H1 (cell line): ENCODE measurements around the gene OSBPL6. TPM values are rescaled to one million over a fixed set of nuclear protein-coding genes. Genes with fewer than 3 reads are reported as not detected.

ENCODE experiments used
- CTCF ChIA-PET: fragments of 300-600 bp; sonication (Branson Sonifier 250); formaldehyde crosslinking; loops from one replicate; lab custom pipeline; 2021; ENCODE audit not compliant: partially characterized antibody; lab: Charles Lee
- POLR2A ChIA-PET: fragments of 300-600 bp; sonication (Branson Sonifier 250); formaldehyde crosslinking; loops from one replicate; lab custom pipeline; 2021; ENCODE audit warnings: inconsistent platforms; ENCODE audit not compliant: partially characterized antibody; lab: Charles Lee
- DNase-seq, 2 experiments: peaks; one replicate each; pipeline versions ENCODE4 v3.0.0 to v3.0.0-alpha.2; 2010 to 2022; ENCODE audit warnings: low spot score in 2 of 2, low read depth in 1 of 2, mixed read lengths in 1 of 2
- FAIRE-seq: peaks from 2 replicates; lab custom pipeline; 2011; peaks lifted over from hg19 to GRCh38; lab: Jason Lieb, UNC
- H2AFZ ChIP-seq: 2 replicates; pipeline ENCODE4 v1.8.1; 2012; ENCODE audit warnings: low read length, inconsistent platforms
- H2AK5ac ChIP-seq: 2 replicates; pipeline ENCODE4 v1.6.1; 2013; ENCODE audit warnings: low read depth, low read length
- H2BK120ac ChIP-seq: replicated peaks from 2 replicates; pipeline ENCODE3; 2013; ENCODE audit warnings: low read depth, low read length, inconsistent platforms
- H2BK12ac ChIP-seq: 2 replicates; pipeline ENCODE4 v1.6.1; 2013; ENCODE audit warnings: low read depth, low read length
- H2BK15ac ChIP-seq: 2 replicates; pipeline ENCODE4 v1.6.1; 2013; ENCODE audit warnings: low read length
- H2BK20ac ChIP-seq: 2 replicates; pipeline ENCODE4 v1.6.1; 2013; ENCODE audit warnings: low read length
- H2BK5ac ChIP-seq: 2 replicates; pipeline ENCODE4 v1.6.1; 2013; ENCODE audit warnings: low read depth, low read length
- H3K14ac ChIP-seq: 2 replicates; pipeline ENCODE4 v1.6.1; 2013; ENCODE audit warnings: inconsistent platforms; ENCODE audit not compliant: insufficient read length
- H3K18ac ChIP-seq: 2 replicates; pipeline ENCODE4 v1.6.1; 2013; ENCODE audit warnings: low read length; ENCODE audit errors: extremely low read depth
- H3K23ac ChIP-seq: 2 replicates; pipeline ENCODE4 v1.6.1; 2013; ENCODE audit warnings: inconsistent platforms; ENCODE audit not compliant: insufficient read length
- H3K23me2 ChIP-seq: 2 replicates; pipeline ENCODE4 v1.6.1; 2013; ENCODE audit warnings: low read depth, low read length
- H3K27ac ChIP-seq: 2 replicates; pipeline ENCODE4 v1.6.1; 2011; ENCODE audit warnings: low read depth, low read length, inconsistent platforms
- H3K27me3 ChIP-seq, 4 experiments: replicated peaks in 1 of 4; 1 replicate in 1 of 4; 2 replicates in 3 of 4; pipeline versions ENCODE4 v1.6.1 to v1.8.1; 2011 to 2013; ENCODE audit warnings: low read length in 3 of 4, mild to moderate bottlenecking in 3 of 4, inconsistent platforms in 2 of 4, mixed read lengths in 2 of 4, moderate library complexity in 1 of 4; ENCODE audit not compliant: control insufficient read depth in 3 of 4, insufficient read depth in 3 of 4; ENCODE audit errors: extremely low read depth in 1 of 4
- H3K36me3 ChIP-seq, 4 experiments: 2 replicates each; pipeline versions ENCODE4 v1.6.1 to v1.8.1; 2011 to 2013; ENCODE audit warnings: mild to moderate bottlenecking in 4 of 4, low read length in 3 of 4, moderate library complexity in 2 of 4, control low read depth in 1 of 4, inconsistent platforms in 1 of 4; ENCODE audit not compliant: insufficient read depth in 4 of 4, control insufficient read depth in 2 of 4
- H3K4ac ChIP-seq: replicated peaks from 2 replicates; pipeline ENCODE3; 2013; ENCODE audit warnings: low read length, low read depth, mixed read lengths, inconsistent platforms; ENCODE audit not compliant: insufficient read length
- H3K4me1 ChIP-seq, 4 experiments: replicated peaks in 1 of 4; 1 replicate in 1 of 4; 2 replicates in 3 of 4; pipeline versions ENCODE4 v1.6.1 to v1.8.1; 2011 to 2013; ENCODE audit warnings: low read length in 3 of 4, inconsistent platforms in 2 of 4, mixed read lengths in 1 of 4; ENCODE audit not compliant: insufficient read depth in 4 of 4, control insufficient read depth in 3 of 4
- H3K4me2 ChIP-seq, 2 experiments: 2 replicates each; pipeline versions ENCODE4 v1.6.1 to v1.8.1; 2011 to 2013; ENCODE audit warnings: low read depth in 2 of 2, low read length in 2 of 2, control low read depth in 1 of 2, inconsistent platforms in 1 of 2, mild to moderate bottlenecking in 1 of 2; ENCODE audit not compliant: insufficient read depth in 1 of 2
- H3K4me3 ChIP-seq, 4 experiments: fragments of 200-600, 300-600 bp in 1 of 4; sonication (generic), shearing (Covaris generic), sonication (Bioruptor Twin) in 1 of 4; 2 replicates each; pipeline versions ENCODE4 v1.5.1 to v1.8.1; 2011 to 2016; ENCODE audit warnings: low read length in 4 of 4, low read depth in 3 of 4, control low read depth in 2 of 4, inconsistent platforms in 2 of 4, mild to moderate bottlenecking in 2 of 4, mixed read lengths in 1 of 4, moderate library complexity in 1 of 4; ENCODE audit not compliant: insufficient read depth in 2 of 4; ENCODE audit errors: extremely low read depth in 1 of 4
- H3K56ac ChIP-seq: replicated peaks from 2 replicates; pipeline ENCODE3; 2013; ENCODE audit warnings: low read depth, mild to moderate bottlenecking, mixed read lengths, low read length, inconsistent platforms; ENCODE audit not compliant: insufficient read length
- H3K79me1 ChIP-seq: 2 replicates; pipeline ENCODE4 v1.6.1; 2013; ENCODE audit warnings: low read depth, low read length, control low read depth
- H3K79me2 ChIP-seq, 2 experiments: 2 replicates each; pipeline versions ENCODE4 v1.6.1 to v1.8.1; 2012 to 2013; ENCODE audit warnings: low read length in 2 of 2, mild to moderate bottlenecking in 2 of 2, inconsistent platforms in 1 of 2; ENCODE audit not compliant: insufficient read depth in 2 of 2, control insufficient read depth in 1 of 2
- H3K9ac ChIP-seq, 4 experiments: replicated peaks in 1 of 4; 1 replicate in 1 of 4; 2 replicates in 3 of 4; pipeline versions ENCODE4 v1.6.1 to v1.8.1; 2011 to 2013; ENCODE audit warnings: low read depth in 3 of 4, low read length in 3 of 4, control low read depth in 2 of 4, mild to moderate bottlenecking in 2 of 4, moderate library complexity in 2 of 4, inconsistent platforms in 1 of 4; ENCODE audit errors: extremely low read depth in 1 of 4
- H3K9me3 ChIP-seq, 2 experiments: 2 replicates each; pipeline versions ENCODE4 v1.6.1 to v1.8.1; 2012 to 2013; ENCODE audit warnings: mild to moderate bottlenecking in 2 of 2, moderate library complexity in 2 of 2, control low read depth in 1 of 2, inconsistent platforms in 1 of 2, low read depth in 1 of 2, low read length in 1 of 2, mixed read lengths in 1 of 2; ENCODE audit not compliant: insufficient read depth in 2 of 2
- H4K20me1 ChIP-seq, 2 experiments: replicated peaks in 1 of 2; 2 replicates each; pipeline versions ENCODE3 to v1.8.1; 2011 to 2013; ENCODE audit warnings: inconsistent platforms in 2 of 2, low read length in 2 of 2, mild to moderate bottlenecking in 1 of 2; ENCODE audit not compliant: insufficient read depth in 2 of 2, control insufficient read depth in 1 of 2
- H4K5ac ChIP-seq: 2 replicates; pipeline ENCODE4 v1.6.1; 2013; ENCODE audit warnings: low read length, low read depth, mixed read lengths, inconsistent platforms; ENCODE audit not compliant: insufficient read length
- H4K8ac ChIP-seq: 2 replicates; pipeline ENCODE4 v1.8.0; 2013; ENCODE audit warnings: mild to moderate bottlenecking, moderate library complexity, low read length, inconsistent platforms; ENCODE audit not compliant: insufficient read depth; ENCODE audit errors: extremely low read depth
- H4K91ac ChIP-seq: replicated peaks from 2 replicates; pipeline ENCODE3; 2013; ENCODE audit warnings: low read length, mixed read lengths, inconsistent platforms; ENCODE audit not compliant: insufficient read length
- BRCA1 ChIP-seq: IDR thresholded peaks from 2 replicates; pipeline ENCODE4 v1.6.1; 2012; ENCODE audit warnings: low read depth, low read length, improper control_type of control experiment
- CREB1 ChIP-seq: IDR thresholded peaks from 2 replicates; pipeline ENCODE4 v1.6.1; 2012; ENCODE audit warnings: inconsistent platforms
- EP300 ChIP-seq, 2 experiments: IDR thresholded peaks; 1 replicate in 1 of 2; 2 replicates in 1 of 2; pipeline ENCODE4 v1.6.1; 2011 to 2012; ENCODE audit warnings: low read depth in 2 of 2, low read length in 2 of 2, mild to moderate bottlenecking in 2 of 2, borderline replicate concordance in 1 of 2, inconsistent platforms in 1 of 2, moderate library complexity in 1 of 2
- FOSL1 ChIP-seq: IDR thresholded peaks from 2 replicates; pipeline ENCODE4 v1.6.1; 2011; ENCODE audit warnings: mild to moderate bottlenecking, low read depth, low read length, moderate library complexity; ENCODE audit not compliant: insufficient read depth
- JUND ChIP-seq: IDR thresholded peaks from 2 replicates; pipeline ENCODE4 v1.6.1; 2011; ENCODE audit warnings: mild to moderate bottlenecking, improper control_type of control experiment, low read length
- NANOG ChIP-seq: IDR thresholded peaks from 2 replicates; pipeline ENCODE4 v1.6.1; 2011; ENCODE audit warnings: low read length, low read depth, mild to moderate bottlenecking, inconsistent platforms; ENCODE audit not compliant: insufficient read depth, poor library complexity, severe bottlenecking
- POLR2A ChIP-seq, 2 experiments: IDR thresholded peaks; 1 replicate in 1 of 2; 2 replicates in 1 of 2; pipeline ENCODE4 v1.6.1; 2011; ENCODE audit warnings: low read depth in 2 of 2, low read length in 2 of 2, mild to moderate bottlenecking in 2 of 2; ENCODE audit errors: control extremely low read depth in 1 of 2
- POLR2AphosphoS5 ChIP-seq: IDR thresholded peaks from 2 replicates; pipeline ENCODE4 v1.6.1; 2011; ENCODE audit warnings: low read depth, low read length
- POU5F1 ChIP-seq: IDR thresholded peaks from 2 replicates; pipeline ENCODE4 v1.6.1; 2011; ENCODE audit warnings: low read depth, mild to moderate bottlenecking, low read length, moderate library complexity
- SRF ChIP-seq: IDR thresholded peaks from 2 replicates; pipeline ENCODE4 v1.6.1; 2011; ENCODE audit warnings: mild to moderate bottlenecking, low read depth, low read length, moderate library complexity
- SUZ12 ChIP-seq: fragments of 200-600 bp; sonication (generic); IDR thresholded peaks from 2 replicates; pipeline ENCODE4 v1.6.1; 2012; ENCODE audit warnings: mild to moderate bottlenecking, inconsistent platforms, low read length, moderate library complexity, mixed read lengths
- polyA plus RNA-seq, 7 experiments: library from polyadenylated mRNA; depleted of rRNA in 3 of 7; stranded (reverse) in 5 of 7; unstranded in 2 of 7; fragments of >200 nt in 5 of 7; fragments of 200-250 nt in 2 of 7; gene quantifications; 1 replicate in 5 of 7; 2 replicates in 1 of 7; 4 replicates in 1 of 7; pipeline versions ENCODE4 v1.2.1 to v1.2.3, GENCODE V29; 2011 to 2013; ENCODE audit warnings: missing spikeins in 2 of 7, mixed read lengths in 2 of 7
- total RNA-seq: library from RNA; stranded (reverse); fragmentation: NEBNext Ultra II Directional; extraction: Animal tissue kit (Norgen Biotek cat#: 25700); gene quantifications from 2 replicates; pipeline ENCODE4 v1.2.1, GENCODE V29; 2021
- TF ChIP-seq, protein P1 (sequence below), 3 experiments: IDR thresholded peaks; 1 replicate in 2 of 3; 2 replicates in 1 of 3; pipeline versions ENCODE4 v1.5.1 to v1.6.1; 2011; ENCODE audit warnings: low read length in 3 of 3, mild to moderate bottlenecking in 3 of 3, inconsistent platforms in 2 of 3, low read depth in 1 of 3, moderate library complexity in 1 of 3; ENCODE audit not compliant: insufficient read depth in 1 of 3; ENCODE audit errors: control extremely low read depth in 1 of 3
- TF ChIP-seq, protein P2 (sequence below): IDR thresholded peaks from 2 replicates; pipeline ENCODE4 v1.6.1; 2012; ENCODE audit warnings: inconsistent platforms

OSBPL6 gene
- total and polyA plus RNA-seq, 2 of the 8 experiments (the other 6 are each of a cell fraction or from before 2014, with no cell fraction given) = 1.7 to 5.6 TPM

DNA sequence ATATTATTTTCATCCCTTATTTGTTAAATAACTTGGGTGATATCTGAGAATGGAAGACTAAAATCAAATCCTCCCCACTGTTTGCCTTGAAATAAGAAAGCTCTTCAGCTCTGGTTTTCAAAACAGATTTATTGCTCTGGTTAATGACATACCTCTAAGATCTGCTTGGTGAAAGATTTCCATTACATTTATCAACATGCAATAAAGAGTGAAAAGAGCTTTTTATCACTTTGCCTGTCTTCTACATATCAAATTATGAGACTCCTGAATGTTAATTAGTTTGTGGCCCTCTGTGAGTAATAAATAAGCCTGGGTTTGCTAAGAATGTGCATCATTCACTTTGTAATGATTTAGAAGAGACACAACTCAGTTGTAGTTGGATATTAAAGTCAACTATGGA lies 140.9 kb downstream of the OSBPL6 start:
- CTCF ChIA-PET = no interaction called here
- H4K8ac ChIP-seq = no peak overlapping the region
- TF ChIP-seq JUND = no peak
- no peak for TF ChIP-seq POLR2A (IDR thresholded peaks at IDR 0.05; ENCODE audit: control extremely low read depth in 1 of 2, low read depth in 2 of 2, low read length in 2 of 2)
- TF ChIP-seq BRCA1 = no peak
- no peak for TF ChIP-seq POU5F1
- no peak for TF ChIP-seq POLR2AphosphoS5
- TF ChIP-seq EP300 (IDR thresholded peaks at IDR 0.05; ENCODE audit: borderline replicate concordance in 1 of 2, low read depth in 2 of 2, low read length in 2 of 2) = no peak
- TF ChIP-seq SRF = no peak
- TF ChIP-seq NANOG = no peak
- no peak for TF ChIP-seq SUZ12
- TF ChIP-seq FOSL1 = no peak
- no peak for TF ChIP-seq CREB1
- TF ChIP-seq, protein P1, sequence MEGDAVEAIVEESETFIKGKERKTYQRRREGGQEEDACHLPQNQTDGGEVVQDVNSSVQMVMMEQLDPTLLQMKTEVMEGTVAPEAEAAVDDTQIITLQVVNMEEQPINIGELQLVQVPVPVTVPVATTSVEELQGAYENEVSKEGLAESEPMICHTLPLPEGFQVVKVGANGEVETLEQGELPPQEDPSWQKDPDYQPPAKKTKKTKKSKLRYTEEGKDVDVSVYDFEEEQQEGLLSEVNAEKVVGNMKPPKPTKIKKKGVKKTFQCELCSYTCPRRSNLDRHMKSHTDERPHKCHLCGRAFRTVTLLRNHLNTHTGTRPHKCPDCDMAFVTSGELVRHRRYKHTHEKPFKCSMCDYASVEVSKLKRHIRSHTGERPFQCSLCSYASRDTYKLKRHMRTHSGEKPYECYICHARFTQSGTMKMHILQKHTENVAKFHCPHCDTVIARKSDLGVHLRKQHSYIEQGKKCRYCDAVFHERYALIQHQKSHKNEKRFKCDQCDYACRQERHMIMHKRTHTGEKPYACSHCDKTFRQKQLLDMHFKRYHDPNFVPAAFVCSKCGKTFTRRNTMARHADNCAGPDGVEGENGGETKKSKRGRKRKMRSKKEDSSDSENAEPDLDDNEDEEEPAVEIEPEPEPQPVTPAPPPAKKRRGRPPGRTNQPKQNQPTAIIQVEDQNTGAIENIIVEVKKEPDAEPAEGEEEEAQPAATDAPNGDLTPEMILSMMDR (IDR thresholded peaks at IDR 0.05; ENCODE audit: control extremely low read depth in 1 of 3, insufficient read depth in 1 of 3, low read depth in 1 of 3, low read length in 3 of 3) = no peak
- TF ChIP-seq, protein P2, sequence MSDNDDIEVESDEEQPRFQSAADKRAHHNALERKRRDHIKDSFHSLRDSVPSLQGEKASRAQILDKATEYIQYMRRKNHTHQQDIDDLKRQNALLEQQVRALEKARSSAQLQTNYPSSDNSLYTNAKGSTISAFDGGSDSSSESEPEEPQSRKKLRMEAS = no peak

More for the DNA sequence above, 140.9 kb downstream of the OSBPL6 start:
- no peaks in the 10 kb centered on the region for H3K23me2 ChIP-seq
- H3K9ac ChIP-seq = no peak overlapping the region
- no peak overlapping the region for H3K18ac ChIP-seq
- H3K4me3 ChIP-seq = no peak overlapping the region
- H4K5ac ChIP-seq = no peak overlapping the region
- H4K20me1 ChIP-seq = no peaks in the 10 kb centered on the region
- no peaks in the 10 kb centered on the region for H3K79me2 ChIP-seq
- no peak overlapping the region for H2BK5ac ChIP-seq
- no peak overlapping the region for H2BK20ac ChIP-seq
- no peak overlapping the region for H2AK5ac ChIP-seq
- POLR2A ChIA-PET = no interaction called here
- DNase-seq (no peak), FAIRE-seq (no peak)
- H3K27ac ChIP-seq = no peak overlapping the region
- no peaks in the 10 kb centered on the region for H3K9me3 ChIP-seq
- no peak overlapping the region for H3K4ac ChIP-seq
- no peaks in the 10 kb centered on the region for H3K36me3 ChIP-seq
- no peak overlapping the region for H3K14ac ChIP-seq
- no peak overlapping the region for H3K4me2 ChIP-seq
- H2BK12ac ChIP-seq = no peak overlapping the region
- no peak overlapping the region for H3K56ac ChIP-seq
- H3K79me1 ChIP-seq = no peaks in the 10 kb centered on the region
- no peak overlapping the region for H4K91ac ChIP-seq
- H2BK120ac ChIP-seq = no peak overlapping the region
- H3K27me3 ChIP-seq = no peaks in the 10 kb centered on the region
- no peak overlapping the region for H2AFZ ChIP-seq
- H3K23ac ChIP-seq = no peak overlapping the region
- no peaks in the 10 kb centered on the region for H3K4me1 ChIP-seq
- no peak overlapping the region for H2BK15ac ChIP-seq
